Epidermal melanocyte (primary cell): ENCODE results near the gene ZNF511.
A peak's percentile ranks its signal among the peaks of the same experiment; 100 is the strongest.
"Not testable (repeated sequence)": the region's sequence is repeated elsewhere in the genome, so short reads cannot be mapped to it uniquely, and the experiment has no call there.

Experiments
- DNase-seq: peaks from one replicate; pipeline ENCODE4 v3.0.0; 2011; ENCODE audit warnings: low spot score; ENCODE audit not compliant: insufficient read length

Gene ZNF511, protein sequence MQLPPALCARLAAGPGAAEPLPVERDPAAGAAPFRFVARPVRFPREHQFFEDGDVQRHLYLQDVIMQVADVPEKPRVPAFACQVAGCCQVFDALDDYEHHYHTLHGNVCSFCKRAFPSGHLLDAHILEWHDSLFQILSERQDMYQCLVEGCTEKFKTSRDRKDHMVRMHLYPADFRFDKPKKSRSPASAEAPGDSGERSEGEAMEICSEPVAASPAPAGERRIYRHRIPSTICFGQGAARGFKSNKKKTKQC

GRCh38 chr10:133308421-133309099, at the start of gene ZNF511, which contains the start of gene TUBGCP2:
Gene ZNF511 (plus strand): TSS chr10:133308914. CDS start chr10:133308944, 30 bp downstream.
Gene TUBGCP2 (minus strand): TSS chr10:133308872. CDS start chr10:133302941, 5,931 bp downstream.
- DNase-seq: peak; percentile 88

- no peak for DNase-seq
These were observed 49.1 kb upstream of the ZNF511 start for GRCh38 chr10:133259602-133259989.

DNA sequence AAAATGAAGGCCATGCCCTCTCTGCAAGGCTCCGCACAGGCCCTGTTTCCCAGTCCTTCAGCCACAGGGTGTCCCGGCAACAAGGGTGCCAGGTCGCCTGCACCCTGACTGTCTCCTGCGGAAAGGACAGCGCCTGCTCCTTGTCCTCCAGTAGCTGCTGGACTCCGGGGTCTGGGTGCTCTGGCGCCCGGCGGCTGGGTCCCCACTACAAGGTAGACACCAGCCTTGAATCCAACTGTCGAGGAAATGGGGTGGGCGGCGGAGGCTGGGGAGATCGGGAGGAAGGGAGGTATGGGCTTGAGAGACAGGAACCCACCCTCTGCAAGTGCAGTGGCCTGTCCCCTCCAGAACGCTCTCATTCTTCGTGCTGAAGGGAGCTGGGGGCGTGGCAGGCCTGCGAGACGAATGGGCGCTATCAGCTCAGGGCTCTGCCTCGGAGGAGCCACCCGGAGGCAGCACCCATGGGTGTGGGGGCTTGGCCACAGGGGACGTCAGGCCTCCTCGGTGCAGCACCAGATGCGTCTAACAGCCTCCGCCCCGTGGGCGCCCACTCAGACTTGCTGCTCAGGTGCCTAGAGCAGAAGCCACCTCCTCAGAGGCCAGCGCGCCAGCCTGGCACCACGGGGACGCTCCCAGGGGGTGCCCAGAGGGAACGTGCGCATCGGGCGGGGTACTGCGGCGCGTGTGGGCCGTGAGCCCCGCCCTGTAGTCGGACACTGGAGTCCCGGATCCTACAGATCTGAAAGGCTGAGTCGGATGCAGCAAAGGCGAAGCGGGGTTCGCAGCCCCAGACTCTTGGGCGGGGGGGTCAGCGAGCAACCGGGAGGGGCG, 47.6 kb upstream of the ZNF511 start:
- DNase-seq: peak; percentile 34

- peak; percentile 84 for DNase-seq
These were observed 46.9 kb upstream of the ZNF511 start for GRCh38 chr10:133261726-133262325.

DNA sequence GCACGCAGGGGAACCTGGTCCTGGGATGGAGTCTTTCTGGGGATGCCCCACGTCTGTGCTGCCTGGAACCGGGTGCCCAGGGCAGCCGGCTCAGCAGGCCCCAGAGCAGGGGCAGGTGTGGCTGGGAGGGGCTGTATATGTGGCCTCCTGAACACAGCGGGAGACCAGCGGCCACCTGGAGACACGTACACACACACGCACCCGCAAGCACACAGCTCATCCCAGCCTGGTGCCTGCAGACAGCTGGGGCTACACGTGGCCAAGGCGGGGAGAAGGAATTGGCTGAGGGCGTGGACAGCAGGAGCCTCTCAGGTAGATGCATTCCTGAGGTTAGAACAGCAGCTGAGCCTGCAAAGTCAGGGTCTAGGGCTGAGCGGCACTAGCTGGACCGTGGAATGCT, 46.0 kb upstream of the ZNF511 start:
- no peak for DNase-seq

- DNase-seq: no peak
These were observed 45.0 kb upstream of the ZNF511 start for GRCh38 chr10:133263674-133264073.

- DNase-seq: no peak
These were observed 44.3 kb upstream of the ZNF511 start for GRCh38 chr10:133264461-133264860.

DNA sequence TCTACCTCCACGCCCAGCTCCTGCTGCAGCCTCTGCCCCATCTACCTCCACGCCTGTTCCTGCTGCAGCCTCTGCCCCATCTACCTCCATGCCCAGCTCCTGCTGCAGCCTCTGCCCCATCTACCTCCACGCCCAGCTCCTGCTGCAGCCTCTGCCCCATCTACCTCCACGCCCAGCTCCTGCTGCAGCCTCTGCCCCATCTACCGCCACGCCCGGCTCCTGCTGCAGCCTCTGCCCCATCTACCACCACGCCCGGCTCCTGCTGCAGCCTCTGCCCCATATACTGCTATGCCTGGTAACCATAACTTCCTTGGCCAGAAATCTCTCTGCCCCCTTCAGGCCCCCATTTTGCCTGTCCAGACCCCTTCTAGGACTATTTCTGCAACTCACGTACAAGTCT, 43.7 kb upstream of the ZNF511 start:
- not testable (repeated sequence) for DNase-seq

- no peak for DNase-seq
These were observed 42.5 kb upstream of the ZNF511 start for GRCh38 chr10:133266056-133266795.

- no peak for DNase-seq
These were observed 41.4 kb upstream of the ZNF511 start for GRCh38 chr10:133267293-133267692.

GRCh38 chr10:133267829-133268228, 40.9 kb upstream of the ZNF511 start:
- DNase-seq: no peak

GRCh38 chr10:133268532-133268931, 40.2 kb upstream of the ZNF511 start:
- DNase-seq: no peak

DNA sequence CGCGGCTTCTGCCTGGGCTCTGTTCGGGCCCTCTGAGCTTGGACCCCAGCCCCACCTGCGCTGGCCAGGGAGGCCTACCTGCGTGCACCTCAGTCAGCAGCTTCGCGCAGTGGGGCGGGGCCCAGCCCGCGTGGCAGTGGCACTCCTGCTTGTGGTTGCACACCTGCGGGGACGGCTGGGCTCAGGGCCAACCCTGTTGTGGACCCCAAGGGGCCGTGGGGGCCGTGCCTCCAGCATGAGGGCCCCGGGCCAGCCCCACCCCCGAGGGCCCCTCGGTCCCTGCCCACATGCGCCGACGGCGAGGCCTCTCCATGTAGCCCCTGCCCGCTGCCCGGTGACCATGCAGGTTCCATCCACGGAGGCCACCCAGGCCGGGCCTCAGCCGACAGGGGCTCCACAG, 39.3 kb upstream of the ZNF511 start:
- no peak for DNase-seq

DNA sequence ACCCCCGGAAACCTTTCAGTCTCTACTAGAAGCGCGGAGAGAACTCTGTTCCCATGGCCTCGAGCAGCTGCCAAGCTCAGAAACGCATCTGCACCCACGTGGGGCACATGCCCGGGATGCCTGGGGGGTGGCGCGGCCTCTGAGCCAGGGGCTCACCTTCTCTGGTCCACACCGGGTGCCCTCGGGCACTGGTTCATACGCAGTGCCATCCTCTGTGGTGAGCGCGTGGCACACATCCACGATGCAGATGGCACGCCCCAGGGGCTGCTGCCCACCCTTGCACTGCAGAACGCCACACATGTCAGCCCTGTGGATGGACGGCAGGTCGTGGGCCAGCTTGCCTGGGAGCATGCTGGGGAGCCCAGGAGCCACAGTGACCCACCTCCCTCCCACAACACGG, 38.5 kb upstream of the ZNF511 start:
- DNase-seq: no peak

- no peak for DNase-seq
These were observed 37.9 kb upstream of the ZNF511 start for GRCh38 chr10:133270773-133271297.

DNA sequence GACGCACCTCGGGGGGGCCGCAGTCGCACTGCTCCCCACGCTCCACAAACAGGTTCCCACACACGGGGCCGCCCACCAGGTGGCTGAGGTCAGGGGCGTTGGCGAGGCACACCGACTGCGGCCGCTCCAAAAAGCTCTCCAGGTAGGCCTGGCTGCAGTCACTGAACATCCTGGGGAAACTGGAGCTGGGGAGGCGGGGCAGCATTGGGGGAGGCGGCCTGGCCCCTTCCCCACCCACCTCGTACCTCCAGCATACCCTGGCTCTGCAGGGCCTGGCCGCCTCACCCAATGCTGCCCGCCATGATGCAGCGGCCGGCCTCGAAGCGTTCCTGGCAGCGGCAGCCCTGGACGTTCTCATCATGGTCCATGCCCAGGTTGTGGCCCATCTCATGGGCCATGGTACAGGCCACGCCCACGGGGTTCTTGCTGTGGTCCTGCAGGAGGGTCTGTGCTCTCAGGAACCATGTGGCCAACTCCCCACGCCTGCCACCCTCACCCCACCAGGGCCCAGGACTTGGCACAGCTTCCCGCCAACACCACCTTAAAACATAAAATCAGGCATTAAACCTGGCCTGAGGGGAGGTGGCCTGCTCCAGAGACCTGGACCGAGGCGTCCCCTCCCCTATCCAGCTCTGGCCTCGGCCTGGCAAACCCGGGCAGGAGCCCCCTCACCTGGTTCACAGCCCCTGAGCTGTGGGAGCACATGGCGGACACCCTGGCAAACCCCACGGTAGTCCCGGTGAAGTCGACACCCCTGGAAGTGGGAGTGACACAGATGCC, 37.0 kb upstream of the ZNF511 start:
- DNase-seq: no peak

DNA sequence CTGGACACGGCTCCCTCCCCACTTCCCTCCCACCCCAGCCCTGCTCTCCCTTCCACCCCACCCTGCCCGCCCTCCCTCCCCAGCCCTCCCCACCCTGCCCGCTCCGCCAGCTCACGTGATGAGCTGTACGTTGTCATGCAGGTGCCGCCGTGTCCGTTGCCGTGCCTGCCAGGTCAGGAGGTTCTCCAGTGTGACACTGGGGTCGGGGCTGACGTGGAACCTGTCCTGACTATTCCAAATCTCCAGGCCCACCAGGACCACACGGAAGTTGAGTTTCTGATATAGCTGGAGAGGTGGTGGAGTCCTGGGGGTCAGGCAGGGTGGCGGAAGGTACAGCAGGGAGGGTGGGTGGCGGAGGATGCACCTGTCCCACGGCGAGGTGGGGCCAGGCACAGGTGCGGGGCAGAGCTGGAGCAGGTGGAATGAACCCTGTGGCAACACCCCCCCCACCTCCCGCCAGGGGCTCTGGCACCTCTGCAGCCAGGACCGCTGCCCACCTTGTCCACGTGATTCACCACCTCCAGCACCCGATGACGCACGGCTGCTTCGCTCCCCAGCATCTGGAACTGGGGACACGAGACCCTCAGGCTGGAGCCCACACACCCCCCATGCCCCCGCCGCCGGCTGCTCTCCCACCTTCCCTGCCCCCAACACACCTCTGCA, 36.3 kb upstream of the ZNF511 start:
- no peak for DNase-seq

GRCh38 chr10:133272964-133273420, 35.7 kb upstream of the ZNF511 start:
- DNase-seq: no peak

DNA sequence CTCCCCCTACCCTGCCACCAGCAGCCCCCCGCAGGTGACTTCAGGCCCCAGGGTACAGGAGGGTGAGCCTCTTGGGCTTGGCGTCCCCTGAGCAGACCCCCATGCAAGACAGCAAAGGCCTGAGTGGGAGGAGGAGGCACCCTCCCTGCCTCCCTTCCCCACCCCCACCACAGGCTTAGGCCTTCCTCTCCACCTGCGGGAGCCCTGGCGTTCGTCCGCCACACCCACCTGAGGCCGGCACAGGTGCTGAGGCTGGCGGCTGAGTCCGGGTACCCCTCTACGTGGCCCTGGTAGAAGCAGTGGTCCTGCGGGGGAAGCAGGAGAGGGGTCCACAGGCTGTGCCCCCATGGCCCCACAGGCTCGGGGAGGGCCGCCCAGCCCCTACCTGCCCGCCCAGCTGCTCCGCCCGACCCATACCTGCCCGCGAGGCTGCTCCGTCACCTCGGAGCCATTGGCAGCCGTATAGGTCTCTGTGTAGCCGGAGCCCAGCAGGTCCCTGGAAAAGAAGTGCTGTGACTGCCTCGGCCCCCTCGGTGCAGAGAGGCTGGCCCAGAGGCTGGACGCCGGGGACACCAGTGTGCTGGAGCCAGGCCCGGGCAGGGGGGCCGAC, 35.1 kb upstream of the ZNF511 start:
- no peak for DNase-seq
